ENCODE results near the gene BLID. TPM values are rescaled to one million over a fixed set of nuclear protein-coding genes. Genes with fewer than 3 reads are reported as not detected.

The BLID gene
- total and polyA plus RNA-seq, 2 of the 4 experiments (the other 2 are of a cell fraction) = 0.24 to 30.8 TPM

DNA sequence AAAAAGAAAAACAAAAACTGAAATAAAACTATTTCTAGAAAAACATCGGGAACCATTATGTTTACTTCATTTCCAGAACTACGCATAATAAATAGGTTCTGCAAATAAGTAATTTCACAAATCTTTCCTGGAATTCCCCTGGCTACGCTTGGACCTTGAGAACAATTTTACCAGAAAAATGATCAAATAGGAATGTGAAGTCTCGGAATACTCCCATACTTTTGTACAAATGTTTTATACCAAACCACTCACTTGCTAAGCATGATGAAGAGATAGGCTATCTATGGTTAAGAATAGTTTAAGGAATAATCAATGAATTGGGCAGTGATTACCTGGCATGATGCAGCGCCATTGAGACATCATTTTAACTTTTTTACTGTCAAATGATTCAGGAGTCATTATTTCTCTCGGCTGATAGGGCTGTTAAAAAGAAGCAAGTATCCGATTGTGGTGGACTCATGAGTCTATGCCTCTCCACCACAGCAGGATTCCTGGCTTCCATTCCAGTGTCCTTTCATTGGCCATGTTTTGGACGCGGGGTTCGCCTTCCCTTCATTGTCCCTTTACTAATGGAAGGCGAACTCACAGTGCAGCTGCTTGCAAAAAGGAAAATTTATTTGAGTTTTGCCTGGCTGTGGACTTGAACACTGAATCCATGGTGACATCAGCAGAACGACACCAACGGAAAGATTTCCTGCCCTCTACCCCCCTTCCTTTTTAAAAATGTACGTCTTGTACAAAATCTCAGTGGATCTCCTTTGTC is 39.9 kb upstream of the BLID start:
- H2BK20ac ChIP-seq (ENCODE audit: low read depth, low read length) = no peak overlapping the region
- H2AFZ ChIP-seq (replicated peaks; ENCODE audit: low read length, poor library complexity) = no peak overlapping the region
- TF ChIP-seq CHD1 (IDR thresholded peaks at IDR 0.05; ENCODE audit: low read depth, low read length) = no peak
- TF ChIP-seq MXI1 (IDR thresholded peaks at IDR 0.05; ENCODE audit: borderline replicate concordance, low read depth, low read length) = no peak
- TF ChIP-seq, protein P1, sequence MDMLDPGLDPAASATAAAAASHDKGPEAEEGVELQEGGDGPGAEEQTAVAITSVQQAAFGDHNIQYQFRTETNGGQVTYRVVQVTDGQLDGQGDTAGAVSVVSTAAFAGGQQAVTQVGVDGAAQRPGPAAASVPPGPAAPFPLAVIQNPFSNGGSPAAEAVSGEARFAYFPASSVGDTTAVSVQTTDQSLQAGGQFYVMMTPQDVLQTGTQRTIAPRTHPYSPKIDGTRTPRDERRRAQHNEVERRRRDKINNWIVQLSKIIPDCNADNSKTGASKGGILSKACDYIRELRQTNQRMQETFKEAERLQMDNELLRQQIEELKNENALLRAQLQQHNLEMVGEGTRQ (IDR thresholded peaks at IDR 0.05; ENCODE audit: low read depth, low read length) = no peak
- TF ChIP-seq MAZ (IDR thresholded peaks at IDR 0.05; ENCODE audit: borderline replicate concordance, low read depth, low read length) = no peak
- TF ChIP-seq POLR2A (IDR thresholded peaks at IDR 0.05; ENCODE audit: low read depth, low read length) = no peak
- TF ChIP-seq NFE2L2 (IDR thresholded peaks at IDR 0.05; ENCODE audit: low read depth, low read length) = no peak
- peaks cover 74% of the 10 kb centered on the region for H4K20me1 ChIP-seq (ENCODE audit: insufficient read depth, low read length)
- H3K9me3 ChIP-seq (ENCODE audit: control insufficient read depth, insufficient read depth, low read length) = no peaks in the 10 kb centered on the region
- DNase-seq (no peak), ATAC-seq (ENCODE audit: low read depth) (no peak)
- peak overlapping the region; percentile 34 for H2BK5ac ChIP-seq (ENCODE audit: low read depth, low read length, poor library complexity, severe bottlenecking)
- peak overlapping the region; percentile 39; the same call in 1 of the 2 replicates for H3K4me2 ChIP-seq (ENCODE audit: low read depth, low read length)
- H3K9me1 ChIP-seq (ENCODE audit: insufficient read depth, low read length) = peaks cover 7% of the 10 kb centered on the region
- peak overlapping the region; percentile 32 for H3K4ac ChIP-seq (ENCODE audit: low read depth, low read length)
- 0 out of 2 replicates have a peak overlapping the region, but pooled peaks have one; percentile 26 for H3K14ac ChIP-seq (replicated peaks; ENCODE audit: low read depth, low read length)
- peaks cover 36% of the 10 kb centered on the region for H3K4me1 ChIP-seq (ENCODE audit: control insufficient read depth, insufficient read depth, low read length)
- peak overlapping the region; percentile 23; the same call in 1 of the 2 replicates for H3K9ac ChIP-seq (ENCODE audit: low read depth, low read length)
- BruUV-seq (replicated peaks) = no TSS peak
- in situ Hi-C loops (cut with MboI; ENCODE audit: low sequenced_read_pairs) (no loop called here), intact Hi-C loops (cut with micrococcal nuclease) (no loop called here), dilution Hi-C loops (cut with HindIII; ENCODE audit: low sequenced_read_pairs, unreplicated experiment) (no loop called here)
- peaks cover 38% of the 10 kb centered on the region for H3K36me3 ChIP-seq (ENCODE audit: control insufficient read depth, insufficient read depth, low read length)
- H2AK9ac ChIP-seq (replicated peaks; ENCODE audit: low read depth, low read length, poor library complexity) = no peak overlapping the region
- peak overlapping the region; percentile 88 for H4K5ac ChIP-seq (ENCODE audit: low read depth, low read length)
- no peaks in the 10 kb centered on the region for H3K27me3 ChIP-seq (ENCODE audit: control insufficient read depth, insufficient read depth, low read length)
- H2BK120ac ChIP-seq (ENCODE audit: low read depth, low read length) = peak overlapping the region; percentile 60
- CTCF ChIA-PET = interaction anchor here (1.1 to 1.4 kb wide), 2 partner anchors 8 to 47 kb away, joined by 3 to 7 read pairs; no protein-coding TSS in a partner anchor
- H4K8ac ChIP-seq (ENCODE audit: low read depth in 2 of 2, low read length in 2 of 2) = peak overlapping the region; percentile 16 to 55; a peak in 2 of 4 replicates
- peak overlapping the region; percentile 79; the same call in 1 of the 2 replicates for H3K27ac ChIP-seq (ENCODE audit: insufficient read depth, low read length)
- WGBS, 2 experiments (ENCODE audit: extremely low coverage in 2 of 2, insufficient read length in 1 of 2) = 100% methylated on average over 1 of the region's 14 CpGs; no CpG with 5 or more reads in 1 of the 2 experiments
- no peak overlapping the region for H3K4me3 ChIP-seq (ENCODE audit: insufficient read depth, low read depth, low read length)
- H3K79me1 ChIP-seq (ENCODE audit: low read depth in 1 of 2, low read length in 2 of 2) = peaks cover 0 to 28% of the 10 kb centered on the region in 2 experiments; a peak in 3 of 4 replicates
- peak overlapping the region; percentile 14; the same call in 1 of the 2 replicates for H2AK5ac ChIP-seq (ENCODE audit: low read depth, low read length)
- 0 out of 3 replicates have a peak overlapping the region, but pooled peaks have one; percentile 3 for H2BK15ac ChIP-seq (ENCODE audit: low read depth, low read length)
- H4K91ac ChIP-seq (ENCODE audit: insufficient read depth, low read depth, low read length) = peak overlapping the region; percentile 25; the same call in 1 of the 2 replicates
- H3K18ac ChIP-seq (ENCODE audit: low read depth, low read length) = peak overlapping the region; percentile 90
- peak overlapping the region; percentile 50 for H3K23ac ChIP-seq (ENCODE audit: low read depth, low read length)
- POLR2A ChIA-PET (ENCODE audit: unreplicated experiment) = interaction anchor here (0.6 kb wide), 1 partner anchor 60 kb away, joined by 4 read pairs; no protein-coding TSS in a partner anchor
- H3K56ac ChIP-seq (ENCODE audit: extremely low read depth, insufficient read depth, low read length) = no peak overlapping the region
